Stimulated activated CD4-positive, alpha-beta T cell treated with anti-CD3 and anti-CD28 coated beads, Interleukin-2, amount 100 ng/mL, for 24 hours (primary cell): Measurements from ENCODE around the gene SLC30A10.
"Not testable (repeated sequence)": the region's sequence is repeated elsewhere in the genome, so short reads cannot be mapped to it uniquely, and the experiment has no call there.

Experiments used
- DNase-seq, 2 donors: peaks; one replicate each; pipeline ENCODE4 v3.0.0-alpha.2; 2020

SLC30A10 gene

DNA sequence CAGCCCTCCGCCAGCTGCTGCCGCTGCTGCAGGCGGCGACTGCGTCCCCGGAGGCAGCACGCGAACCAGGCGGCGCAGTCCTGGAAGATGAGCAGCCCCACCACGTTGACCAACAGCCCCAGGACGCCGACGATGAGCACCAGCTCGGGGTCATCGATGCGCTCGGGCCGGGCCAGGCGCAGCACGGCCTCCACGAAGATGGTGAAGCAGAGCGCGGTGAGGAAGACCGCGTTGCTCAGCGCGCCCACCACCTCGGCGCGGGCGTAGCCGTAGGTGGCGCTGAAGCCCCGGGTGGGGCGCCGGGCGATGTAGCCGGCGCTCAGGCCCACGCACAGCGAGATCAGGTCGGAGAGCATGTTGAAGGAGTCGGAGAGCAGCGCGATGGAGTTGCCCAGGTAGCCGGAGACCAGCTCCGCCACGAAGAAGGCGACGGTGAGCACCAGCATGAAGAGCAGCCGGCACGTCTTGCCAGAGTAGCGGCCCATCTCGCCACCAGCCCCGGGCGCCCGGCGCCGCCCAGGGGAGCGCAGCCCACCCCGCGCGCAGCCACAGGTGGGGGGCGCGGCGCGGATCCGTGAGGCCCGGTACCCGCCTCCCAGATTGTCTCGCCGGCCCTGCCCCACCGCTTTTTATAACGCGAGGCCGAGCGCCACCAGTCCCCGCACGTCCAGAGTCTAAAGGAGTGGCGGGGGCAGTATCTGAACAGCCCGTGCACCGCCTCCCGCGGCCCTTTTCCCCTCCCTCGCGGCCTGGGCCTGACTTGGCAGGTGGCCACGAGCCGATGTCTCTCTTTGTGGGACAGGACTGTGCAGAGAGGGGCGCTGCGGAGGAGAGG is at the start of gene SLC30A10:
SLC30A10 (minus strand) TSS at position 602 of the 835 bp plus-strand sequence; CDS start at position 485, 117 bp downstream.
- peak in 1 of 2 donors; percentile 8 for DNase-seq

DNA sequence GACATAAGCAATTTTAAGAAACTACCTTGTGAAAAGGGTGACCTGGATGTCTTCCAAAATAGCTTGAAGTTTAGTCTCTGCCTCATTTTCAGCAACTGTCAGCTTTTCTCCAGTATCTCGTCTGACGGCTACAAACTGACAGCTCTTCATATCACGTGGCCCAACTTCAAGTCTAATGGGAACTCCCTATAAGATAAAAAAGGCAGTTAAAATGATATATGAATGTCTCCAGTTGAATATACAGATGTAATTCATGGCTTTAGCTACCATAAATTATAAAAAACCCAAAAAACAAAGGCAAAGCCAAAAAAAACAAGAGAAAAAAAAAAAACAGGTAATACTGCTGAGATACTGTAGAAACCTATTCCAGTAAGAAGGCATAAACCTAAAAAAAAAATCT is 44.9 kb upstream of the SLC30A10 start:
- no peak for DNase-seq

DNA sequence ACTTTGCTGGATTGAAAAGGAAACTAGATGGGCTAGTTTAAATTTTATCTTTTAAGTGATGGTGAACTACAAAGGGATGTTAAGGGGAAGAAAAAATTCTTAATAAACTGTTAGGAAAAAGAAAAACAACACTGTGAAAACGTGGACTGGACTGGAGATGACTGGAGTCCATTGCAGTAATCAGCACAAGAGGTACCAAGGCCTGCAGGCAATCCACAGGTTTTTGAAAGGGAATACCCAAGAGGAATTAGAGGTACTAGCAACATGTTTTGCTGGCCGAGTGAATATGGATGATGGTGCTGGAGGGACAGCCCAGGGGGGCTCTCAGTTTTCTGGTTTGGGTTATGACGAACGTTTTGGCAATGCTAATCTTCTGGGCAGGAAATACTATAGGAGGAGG is 39.0 kb upstream of the SLC30A10 start:
- DNase-seq, result no peak

DNA sequence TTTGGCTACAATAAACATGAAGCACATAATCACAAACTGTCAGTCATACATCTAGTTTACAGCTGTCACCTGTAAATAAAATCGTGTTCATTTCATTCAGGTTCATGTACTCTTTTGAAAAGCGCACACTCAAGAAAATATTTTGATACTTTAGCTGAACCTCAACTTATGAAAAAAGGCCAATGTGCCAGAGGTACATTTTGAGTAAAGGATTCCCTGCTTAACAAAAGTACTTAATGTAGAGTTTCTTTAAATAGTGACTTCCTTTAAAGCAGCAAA is 37.7 kb upstream of the SLC30A10 start:
- DNase-seq, result no peak

DNA sequence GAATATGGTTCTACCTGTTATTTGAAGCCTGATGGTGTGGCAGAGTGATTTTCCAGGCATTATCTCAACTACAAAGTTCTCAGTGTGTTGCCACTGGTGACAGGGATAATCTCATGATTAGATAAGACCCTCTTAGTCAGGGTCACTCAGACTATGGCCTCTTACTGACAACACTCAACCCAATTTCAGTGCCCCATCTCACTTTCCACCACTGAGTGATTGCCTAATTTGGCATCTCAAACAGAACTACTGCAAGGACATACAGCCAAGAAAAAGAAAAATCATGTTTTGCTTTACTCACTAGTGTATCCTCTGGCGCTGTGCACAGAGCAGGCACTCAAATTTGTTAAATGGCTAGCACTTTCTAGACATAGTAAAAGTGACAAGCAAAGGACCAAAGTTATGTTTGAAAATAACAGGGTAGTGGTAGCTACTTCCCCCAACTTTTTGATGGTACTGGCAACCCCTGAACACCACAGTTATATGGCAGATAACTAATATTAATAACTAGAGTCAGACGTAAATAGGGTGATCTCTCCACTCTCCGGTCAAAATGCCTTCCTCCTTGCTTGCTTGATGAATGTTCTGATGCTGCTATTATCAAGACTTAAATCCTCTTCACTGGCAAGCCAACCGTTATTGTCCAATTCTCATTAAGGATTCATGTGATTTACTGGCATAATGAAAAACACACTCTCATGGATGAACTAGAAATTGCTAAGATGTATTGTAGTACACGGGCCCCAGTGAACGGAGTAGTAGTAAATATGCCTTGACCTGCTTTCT is 37.1 kb upstream of the SLC30A10 start:
- DNase-seq, result no peak

DNA sequence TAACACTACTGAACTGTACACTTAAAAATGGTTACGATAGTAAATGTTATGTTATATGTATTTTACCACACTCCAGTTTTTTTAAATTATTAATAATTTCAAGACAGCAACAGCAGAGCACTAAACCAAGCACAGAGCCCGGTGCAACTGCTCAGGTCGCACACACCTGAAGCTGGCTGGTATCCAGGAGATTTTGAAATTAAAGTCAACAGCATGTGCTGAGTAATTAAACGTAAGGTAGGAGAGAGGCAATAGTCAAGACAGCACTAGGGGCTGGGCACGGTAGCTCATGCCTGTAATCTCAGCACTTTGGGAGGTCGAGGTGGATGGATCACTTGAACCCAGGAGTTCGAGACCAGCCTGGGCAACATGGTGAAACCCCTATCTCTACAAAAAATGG is 35.1 kb upstream of the SLC30A10 start:
- no peak for DNase-seq

DNA sequence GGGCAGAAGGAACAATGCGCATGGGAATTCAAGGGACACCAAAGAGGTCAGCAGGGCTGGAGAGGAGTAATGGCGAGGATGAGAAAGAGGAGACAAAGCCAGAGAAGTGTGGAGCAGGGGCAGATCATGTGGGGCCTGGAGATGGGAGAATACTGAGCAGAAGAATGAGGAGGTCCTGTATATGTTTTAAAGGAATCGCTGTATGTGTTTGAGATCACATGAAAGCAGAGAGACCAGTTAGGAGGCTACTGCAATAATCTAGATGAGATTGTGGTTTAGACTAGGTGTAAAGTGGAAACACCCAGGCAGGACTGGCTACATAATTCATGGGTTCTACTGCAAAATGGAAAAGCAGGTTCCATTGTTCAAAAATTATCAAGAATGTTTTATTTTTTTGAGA is 33.3 kb upstream of the SLC30A10 start:
- DNase-seq, result no peak

DNA sequence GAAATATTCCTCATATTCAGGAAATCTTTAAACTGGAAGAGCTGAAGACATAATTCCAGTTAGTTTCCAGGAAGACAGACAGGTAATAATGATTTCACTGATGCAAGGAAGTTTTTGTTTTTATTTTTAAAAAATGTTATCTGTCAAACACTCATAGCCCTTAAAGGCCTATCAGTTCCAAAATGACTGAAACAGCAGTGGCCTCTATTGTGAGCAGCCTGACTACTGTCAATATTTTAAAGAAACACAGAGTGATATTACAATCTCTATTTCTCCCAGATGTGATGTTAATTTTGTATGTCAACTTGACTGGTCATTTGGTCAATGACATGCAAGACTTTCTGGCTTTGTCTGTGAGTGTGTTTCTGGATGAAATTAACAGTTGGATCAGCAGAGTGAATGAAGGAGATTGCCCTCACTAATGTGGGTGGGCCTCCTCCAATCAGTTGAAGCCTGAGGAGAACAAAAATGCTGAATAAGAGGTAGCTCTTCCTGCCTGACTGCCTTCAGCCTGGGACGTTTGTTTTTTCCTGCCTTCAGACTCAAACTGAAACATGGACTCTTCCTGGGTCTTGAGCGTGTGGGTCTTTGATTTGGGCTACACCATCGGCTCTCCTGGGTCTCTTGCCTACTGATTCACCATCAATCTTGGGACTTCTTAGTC is 31.3 kb upstream of the SLC30A10 start:
- no peak for DNase-seq

DNA sequence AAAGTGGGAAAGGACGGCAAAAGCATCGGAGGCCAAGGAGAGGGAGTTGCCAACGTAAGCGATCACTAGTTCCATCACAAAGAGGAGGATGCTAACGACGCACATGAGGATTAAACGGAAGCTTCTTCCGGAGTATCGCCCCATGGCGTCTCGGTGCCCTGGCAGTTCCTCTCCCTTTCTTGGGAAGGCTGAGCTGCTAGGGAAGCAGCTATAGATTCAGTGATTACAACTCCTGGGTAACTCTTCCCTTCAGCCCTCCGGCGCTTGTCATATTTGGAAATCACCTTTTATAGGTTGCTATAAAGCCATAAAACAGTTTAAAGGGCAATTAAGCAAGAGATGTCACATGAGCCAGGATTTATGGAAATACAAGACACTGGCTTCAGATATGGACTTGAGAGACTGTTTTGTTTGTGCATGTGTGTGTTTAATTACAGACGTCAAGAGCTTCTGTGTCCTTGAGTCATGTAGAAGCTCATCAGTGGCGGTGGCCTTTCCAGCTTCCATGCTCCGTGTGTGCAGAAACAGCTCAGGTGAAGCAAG is 30.6 kb upstream of the SLC30A10 start:
- DNase-seq, result no peak

DNA sequence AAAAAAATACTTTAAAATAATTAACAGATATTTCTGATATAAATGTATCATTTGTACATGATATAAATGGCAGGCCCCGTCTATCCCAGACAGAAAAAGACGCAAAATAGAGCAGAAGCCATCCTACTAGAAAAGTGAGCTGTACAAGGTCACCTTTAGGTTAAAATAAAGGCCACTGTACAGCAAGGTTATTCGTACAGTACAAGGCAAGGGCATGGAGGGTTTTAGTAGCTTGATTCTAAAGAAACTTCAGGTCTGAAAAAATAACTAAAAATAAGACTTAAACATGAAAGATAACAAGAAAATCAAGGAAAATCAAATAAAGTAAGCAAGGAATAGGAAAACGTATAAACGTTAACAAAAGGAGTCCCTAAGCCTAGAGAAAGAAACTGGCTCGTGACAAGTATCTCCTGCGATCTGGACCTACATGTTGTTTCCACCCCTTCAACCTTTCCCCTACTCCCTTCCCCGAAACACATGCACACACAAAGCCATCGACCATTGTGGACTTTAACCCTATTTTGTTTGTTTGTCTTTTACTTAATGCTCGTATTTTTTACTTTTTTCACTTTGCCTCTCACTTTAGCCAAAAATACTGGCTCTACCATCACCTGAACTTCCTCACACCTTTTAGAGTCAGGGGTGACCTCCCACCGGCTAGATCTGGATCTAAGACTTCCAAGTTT is 26.5 kb upstream of the SLC30A10 start:
- DNase-seq, result no peak

DNA sequence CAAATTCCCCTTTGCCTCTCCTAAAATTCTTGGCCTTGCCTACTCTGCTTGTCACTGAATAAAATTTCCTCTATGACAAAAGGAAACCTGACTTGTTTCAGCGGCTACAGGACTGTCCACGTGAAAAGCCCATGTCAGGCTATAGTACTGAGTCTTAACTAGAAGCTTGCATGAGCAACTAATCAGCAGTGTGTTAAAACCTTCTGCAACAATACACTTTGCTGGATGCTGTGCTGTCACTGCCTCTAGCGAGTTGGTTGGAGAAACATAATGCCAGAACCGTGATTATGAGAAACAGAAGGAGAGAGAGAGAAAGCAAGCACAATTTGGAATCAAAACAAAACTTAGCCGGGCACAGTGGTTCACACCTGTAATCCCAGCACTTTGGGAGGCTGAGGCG is 25.7 kb upstream of the SLC30A10 start:
- no peak for DNase-seq

DNA sequence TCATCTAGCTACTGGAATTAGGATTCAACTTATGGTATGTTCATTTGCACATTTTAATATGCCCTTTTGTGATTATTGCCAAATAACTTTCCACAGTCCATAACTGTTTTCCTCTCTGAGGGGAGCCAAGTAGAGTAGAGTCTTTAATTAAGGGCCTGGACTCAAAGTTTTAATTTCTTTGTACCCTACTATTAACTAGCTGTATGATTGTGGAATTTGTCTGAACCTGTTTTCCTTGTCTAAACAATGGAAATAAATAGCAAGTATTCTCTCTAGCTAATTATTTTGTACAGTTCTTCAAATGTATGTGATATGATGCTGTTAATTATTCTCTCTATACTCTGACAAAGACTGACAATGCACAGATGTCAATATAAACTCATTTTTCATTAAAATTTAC is 24.0 kb upstream of the SLC30A10 start:
- DNase-seq, result no peak

DNA sequence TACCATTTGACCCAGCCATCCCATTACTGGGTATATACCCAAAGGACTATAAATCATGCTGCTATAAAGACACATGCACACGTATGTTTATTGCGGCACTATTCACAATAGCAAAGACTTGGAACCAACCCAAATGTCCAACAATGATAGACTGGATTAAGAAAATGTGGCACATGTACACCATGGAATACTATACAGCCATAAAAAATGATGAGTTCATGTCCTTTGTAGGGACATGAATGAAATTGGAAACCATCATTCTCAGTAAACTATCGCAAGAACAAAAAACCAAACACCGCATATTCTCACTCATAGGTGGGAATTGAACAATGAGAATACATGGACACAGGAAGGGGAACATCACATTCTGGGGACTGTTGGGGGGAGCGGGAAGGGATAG is 20.9 kb upstream of the SLC30A10 start:
- not testable (repeated sequence) for DNase-seq

DNA sequence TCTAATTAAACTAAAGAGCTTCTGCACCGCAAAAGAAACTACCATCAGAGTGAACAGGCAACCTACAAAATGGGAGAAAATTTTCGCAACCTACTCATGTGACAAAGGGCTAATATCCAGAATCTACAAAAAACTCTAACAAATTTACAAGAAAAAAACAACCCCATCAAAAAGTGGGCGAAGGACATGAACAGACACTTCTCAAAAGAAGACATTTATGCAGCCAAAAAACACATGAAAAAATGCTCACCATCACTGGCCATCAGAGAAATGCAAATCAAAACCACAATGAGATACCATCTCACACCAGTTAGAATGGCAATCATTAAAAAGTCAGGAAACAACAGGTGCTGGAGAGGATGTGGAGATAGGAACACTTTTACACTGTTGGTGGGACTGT is 20.4 kb upstream of the SLC30A10 start:
- DNase-seq, result not testable (repeated sequence)

DNA sequence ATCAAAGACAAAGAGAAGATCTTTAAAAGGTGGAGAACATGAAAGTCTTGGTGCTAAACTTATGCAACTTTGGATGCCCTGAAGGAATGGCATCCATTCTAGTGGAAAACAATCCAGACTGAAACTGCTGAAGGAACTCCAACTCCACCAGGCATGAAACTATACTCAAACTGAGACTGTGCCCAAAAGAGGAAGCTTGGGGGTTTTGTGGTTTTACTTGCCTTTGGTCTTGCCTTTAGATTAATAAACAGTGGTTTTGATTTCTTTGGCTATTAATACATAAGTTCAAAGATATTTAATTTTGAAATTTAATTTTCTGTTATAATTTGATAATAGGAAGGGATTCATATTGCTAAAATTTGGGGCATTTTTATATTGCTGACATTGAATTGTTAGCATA is 17.4 kb upstream of the SLC30A10 start:
- no peak for DNase-seq

DNA sequence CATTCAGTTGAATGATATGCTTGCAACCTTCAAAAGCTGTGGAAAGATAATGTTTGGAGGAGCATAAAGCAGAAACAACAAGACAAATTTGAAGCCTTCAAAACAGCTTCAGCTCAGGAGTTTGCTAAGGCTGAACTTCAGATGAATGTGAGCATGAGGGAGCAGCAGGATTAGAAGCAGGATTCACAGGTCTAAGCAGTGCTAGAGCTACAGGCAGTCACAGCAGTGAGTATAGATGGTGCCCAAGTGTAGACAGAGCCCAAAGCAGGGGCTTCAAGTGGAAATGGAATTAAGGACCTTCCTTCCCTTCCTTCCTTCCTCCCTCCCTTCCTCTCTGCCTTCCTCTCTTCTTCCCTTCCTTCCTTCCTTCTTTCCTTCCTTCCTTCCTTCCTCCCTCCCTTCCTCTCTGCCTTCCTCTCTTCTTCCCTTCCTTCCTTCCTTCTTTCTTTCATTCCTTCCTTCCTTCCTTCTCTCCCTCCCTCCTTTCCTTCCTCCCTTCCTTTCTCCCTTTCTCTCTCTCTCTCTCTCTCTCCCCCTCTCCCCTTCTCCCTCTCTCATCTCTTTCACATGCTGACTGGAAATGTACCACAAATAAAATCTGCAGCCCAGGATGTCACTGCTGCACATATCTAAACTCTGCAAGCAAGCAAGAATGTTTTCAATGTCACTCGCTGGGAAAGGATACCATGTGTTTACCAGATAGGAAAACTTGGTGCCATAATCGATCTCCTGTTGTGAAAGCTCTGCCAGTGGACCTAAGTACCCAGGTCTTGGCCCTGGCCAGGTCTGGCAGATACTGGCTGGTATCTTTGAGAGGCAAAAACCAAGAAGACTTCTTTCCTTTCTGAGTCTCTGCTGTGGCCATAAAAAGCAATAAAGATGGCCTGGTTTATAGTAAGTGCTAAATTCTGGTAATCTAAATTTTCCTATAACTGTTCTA is 13.1 kb upstream of the SLC30A10 start:
- DNase-seq, result no peak

DNA sequence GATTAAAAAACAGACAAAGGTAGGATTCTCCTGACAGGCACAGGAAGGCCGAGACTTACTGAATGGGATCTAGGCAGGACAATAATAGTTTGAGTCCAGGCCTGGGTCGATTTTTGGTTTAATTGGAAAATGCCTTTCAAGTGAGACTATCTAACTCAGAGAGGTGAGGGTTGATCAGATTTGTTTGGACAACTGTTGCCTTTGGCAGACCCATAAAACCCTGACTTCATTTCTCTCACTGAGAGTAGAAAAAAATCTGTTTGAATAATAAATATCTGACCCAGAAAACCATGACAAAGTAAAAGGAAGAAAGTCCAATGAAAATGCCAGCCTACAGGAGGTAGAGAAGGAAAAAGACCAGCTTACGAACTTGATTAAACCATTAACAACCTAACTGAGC is 12.3 kb upstream of the SLC30A10 start:
- DNase-seq, result no peak

DNA sequence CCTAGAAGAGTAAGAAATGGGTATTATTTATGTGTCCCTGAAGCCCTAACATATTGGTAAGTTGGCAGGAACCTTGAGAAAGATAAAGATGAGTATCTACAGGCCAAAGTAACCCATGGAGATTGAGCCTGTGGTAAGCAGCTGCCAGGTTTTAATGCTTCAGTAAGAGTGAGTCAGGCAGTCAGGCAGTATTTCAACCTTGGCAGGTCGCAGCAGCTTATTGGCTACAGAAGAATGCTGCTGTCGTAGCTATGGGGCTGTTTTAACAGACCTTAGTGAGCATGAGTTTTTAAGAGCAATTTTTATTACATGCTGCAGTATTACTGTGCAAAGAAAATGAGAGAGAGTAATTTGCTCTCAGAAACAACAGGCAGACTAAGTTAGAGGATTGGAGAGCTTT is 10.3 kb upstream of the SLC30A10 start:
- DNase-seq, result no peak

DNA sequence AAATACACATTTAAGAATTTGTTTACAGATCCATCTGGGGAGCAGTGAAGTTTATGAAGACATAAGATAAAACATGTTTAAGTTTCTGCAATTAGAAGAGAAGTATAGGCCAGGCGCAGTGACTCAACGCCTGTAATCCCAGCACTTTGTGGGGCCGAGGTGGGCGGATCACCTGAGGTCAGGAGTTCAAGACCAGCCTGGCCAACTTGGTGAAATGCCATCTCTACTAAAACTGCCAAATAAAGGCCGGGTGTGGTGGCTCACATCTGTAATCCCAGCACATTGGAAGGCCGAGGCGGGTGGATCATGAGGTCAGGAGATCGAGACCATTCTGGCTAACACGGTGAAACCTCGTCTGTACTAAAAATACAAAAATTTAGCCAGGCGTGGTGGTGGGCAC is 5.4 kb upstream of the SLC30A10 start:
- DNase-seq, result not testable (repeated sequence)

DNA sequence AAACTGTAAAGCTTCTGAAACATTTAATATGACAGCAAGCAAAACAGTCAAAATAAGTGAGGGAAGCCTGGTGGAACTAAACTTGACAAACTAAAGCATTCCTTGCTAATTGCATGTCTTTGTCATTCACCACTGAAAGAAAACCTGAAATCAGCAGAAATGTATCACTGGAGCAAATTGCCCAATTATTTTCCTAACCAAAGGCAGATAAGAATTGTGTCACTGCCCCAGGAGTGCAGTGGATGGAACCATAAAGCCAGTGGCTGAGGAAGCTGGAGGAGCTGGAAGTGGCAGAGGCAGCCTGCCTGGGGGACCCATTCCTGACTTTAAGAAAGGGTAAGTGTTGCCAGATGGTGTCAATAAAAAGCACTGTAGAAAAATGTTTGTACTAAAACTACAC is 2.7 kb upstream of the SLC30A10 start:
- DNase-seq, result no peak

DNA sequence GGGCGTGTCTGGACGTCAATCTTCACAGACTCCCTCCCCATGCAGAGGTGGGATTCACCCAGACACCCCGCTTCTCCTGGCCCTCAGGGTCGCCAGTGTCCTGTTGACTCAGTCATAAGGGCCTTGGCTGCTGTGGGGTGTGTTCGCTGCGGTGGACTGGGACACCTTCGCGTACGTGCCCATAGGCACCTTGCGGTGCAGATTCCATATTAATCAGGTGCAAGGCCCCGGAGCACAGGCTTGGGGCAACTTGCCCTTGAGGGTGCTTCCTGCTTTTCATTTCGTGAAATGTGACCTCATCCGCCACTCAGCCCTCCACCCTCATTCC is 398 bp upstream of the SLC30A10 start:
- no peak for DNase-seq
